ENCODE data around the gene CRYBB1. TPM values are rescaled to one million over a fixed set of nuclear protein-coding genes. Genes with fewer than 3 reads are reported as not detected.

CRYBB1 gene
- total and polyA plus RNA-seq, 2 donors (not counting 3 experiments of a cell fraction or from before 2014, with no cell fraction given) = not detected

DNA sequence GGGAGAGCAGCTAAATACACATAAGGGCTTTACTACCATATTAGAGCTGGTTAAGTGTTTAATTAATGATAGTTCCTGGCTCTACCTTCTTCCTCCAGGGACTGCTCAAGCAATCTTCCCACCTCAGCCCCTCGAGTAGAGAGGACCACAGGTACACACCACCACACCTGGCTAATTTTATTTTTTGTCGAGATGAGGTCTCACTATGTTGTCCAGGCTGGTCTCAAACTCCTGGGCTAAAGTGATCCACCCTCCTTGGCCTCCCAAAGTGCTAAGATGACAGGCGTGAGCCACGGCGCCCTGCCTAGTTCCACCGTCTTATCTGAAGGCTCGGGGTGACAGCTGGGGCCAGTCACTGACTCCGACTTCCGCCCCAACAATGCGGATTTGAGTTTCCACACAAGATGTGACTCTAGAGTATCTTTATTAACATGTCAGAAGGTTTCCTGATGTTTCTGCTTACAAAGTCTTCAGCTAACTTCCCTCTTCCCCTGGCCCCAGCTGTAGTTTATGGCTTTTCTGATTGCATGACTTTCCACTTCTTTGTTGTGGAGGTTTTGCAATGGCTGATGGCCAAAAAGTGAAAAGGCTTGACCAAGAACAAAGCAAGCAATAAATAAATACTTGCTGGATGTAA is 44.7 kb downstream of the CRYBB1 start:
- peak overlapping the region; percentile 52 for H3K4me2 ChIP-seq (ENCODE audit: insufficient read depth, low read length)
- POLR2A ChIA-PET = no interaction called here
- H3K79me2 ChIP-seq (ENCODE audit: control insufficient read depth, insufficient read depth, low read length) = peaks cover 16% of the 10 kb centered on the region
- H3K4me1 ChIP-seq (ENCODE audit: control insufficient read depth, extremely low read depth, insufficient read depth, low read length) = peaks cover 27% of the 10 kb centered on the region
- H3K4me3 ChIP-seq (replicated peaks in 1 of 3; ENCODE audit: insufficient read depth in 1 of 3, low read depth in 1 of 3, low read length in 3 of 3) = no peak overlapping the region
- no peaks in the 10 kb centered on the region for H3K9me3 ChIP-seq (replicated peaks; ENCODE audit: control insufficient read depth, insufficient read depth, low read length)
- FAIRE-seq (peak; percentile 86), DNase-seq (ENCODE audit: low read depth, low spot score) (peak; percentile 93)
- peak overlapping the region; percentile 49 for H3K9ac ChIP-seq (replicated peaks; ENCODE audit: extremely low read depth, insufficient read depth, low read length)
- intact Hi-C loops (cut with micrococcal nuclease) = no loop called here
- no peaks in the 10 kb centered on the region for H3K27me3 ChIP-seq (ENCODE audit: control insufficient read depth in 2 of 2, insufficient read depth in 2 of 2, low read length in 2 of 2)
- peaks cover 0 to 1% of the 10 kb centered on the region in 2 experiments for H3K36me3 ChIP-seq (ENCODE audit: control insufficient read depth in 2 of 2, extremely low read depth in 1 of 2, insufficient read depth in 2 of 2, low read length in 2 of 2)
- H2AFZ ChIP-seq (ENCODE audit: low read depth, low read length) = peak overlapping the region; percentile 46
- CTCF ChIA-PET = interaction anchor here (0.9 to 2.2 kb wide), 3 partner anchors 9 to 69 kb away, joined by 3 to 6 read pairs (median 3); no protein-coding TSS in a partner anchor
- no peak for TF ChIP-seq EZH2 (IDR thresholded peaks at IDR 0.05; ENCODE audit: borderline replicate concordance, low read depth, low read length, severe bottlenecking)
- no peak for TF ChIP-seq MYC (IDR thresholded peaks at IDR 0.05; ENCODE audit: low read depth, low read length)
- TF ChIP-seq, protein P1, sequence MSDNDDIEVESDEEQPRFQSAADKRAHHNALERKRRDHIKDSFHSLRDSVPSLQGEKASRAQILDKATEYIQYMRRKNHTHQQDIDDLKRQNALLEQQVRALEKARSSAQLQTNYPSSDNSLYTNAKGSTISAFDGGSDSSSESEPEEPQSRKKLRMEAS (IDR thresholded peaks at IDR 0.05; ENCODE audit: insufficient read depth, insufficient read length) = no peak
- TF ChIP-seq, protein P2, sequence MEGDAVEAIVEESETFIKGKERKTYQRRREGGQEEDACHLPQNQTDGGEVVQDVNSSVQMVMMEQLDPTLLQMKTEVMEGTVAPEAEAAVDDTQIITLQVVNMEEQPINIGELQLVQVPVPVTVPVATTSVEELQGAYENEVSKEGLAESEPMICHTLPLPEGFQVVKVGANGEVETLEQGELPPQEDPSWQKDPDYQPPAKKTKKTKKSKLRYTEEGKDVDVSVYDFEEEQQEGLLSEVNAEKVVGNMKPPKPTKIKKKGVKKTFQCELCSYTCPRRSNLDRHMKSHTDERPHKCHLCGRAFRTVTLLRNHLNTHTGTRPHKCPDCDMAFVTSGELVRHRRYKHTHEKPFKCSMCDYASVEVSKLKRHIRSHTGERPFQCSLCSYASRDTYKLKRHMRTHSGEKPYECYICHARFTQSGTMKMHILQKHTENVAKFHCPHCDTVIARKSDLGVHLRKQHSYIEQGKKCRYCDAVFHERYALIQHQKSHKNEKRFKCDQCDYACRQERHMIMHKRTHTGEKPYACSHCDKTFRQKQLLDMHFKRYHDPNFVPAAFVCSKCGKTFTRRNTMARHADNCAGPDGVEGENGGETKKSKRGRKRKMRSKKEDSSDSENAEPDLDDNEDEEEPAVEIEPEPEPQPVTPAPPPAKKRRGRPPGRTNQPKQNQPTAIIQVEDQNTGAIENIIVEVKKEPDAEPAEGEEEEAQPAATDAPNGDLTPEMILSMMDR (IDR thresholded peaks at IDR 0.05; ENCODE audit: extremely low read depth in 1 of 2, insufficient read depth in 1 of 2, low read depth in 1 of 2, low read length in 2 of 2) = no peak
- TF ChIP-seq POLR2A (IDR thresholded peaks at IDR 0.05; ENCODE audit: low read depth, low read length) = no peak
- TF ChIP-seq GATA2 (IDR thresholded peaks at IDR 0.05; ENCODE audit: insufficient read depth, insufficient read length, low read depth, low read length) = no peak
- no peak for TF ChIP-seq FOS (IDR thresholded peaks at IDR 0.05; ENCODE audit: borderline replicate concordance, insufficient read depth, low read length)
- TF ChIP-seq JUN (IDR thresholded peaks at IDR 0.05; ENCODE audit: borderline replicate concordance, insufficient read depth, insufficient read length, low read depth) = no peak
- TF ChIP-seq POLR2AphosphoS5 (IDR thresholded peaks at IDR 0.05; ENCODE audit: insufficient read depth, low read depth, low read length) = no peak
- no peaks in the 10 kb centered on the region for H3K9me1 ChIP-seq (replicated peaks; ENCODE audit: control insufficient read depth, extremely low read depth, insufficient read depth, low read length)
- dilution Hi-C loops (cut with MboI; ENCODE audit: extremely low pct_ligation_motif_present, low sequenced_read_pairs) = no loop called here
- no TSS peak for BruUV-seq (replicated peaks)
- peak overlapping the region; percentile 67 for H3K27ac ChIP-seq (ENCODE audit: insufficient read depth, low read depth, low read length)
- peaks cover 4% of the 10 kb centered on the region for H4K20me1 ChIP-seq (replicated peaks; ENCODE audit: control insufficient read depth, extremely low read depth, insufficient read depth, low read length)

All from endothelial cell of umbilical vein (primary cell).